Fibroblast of skin of scalp (primary cell): ENCODE results near the gene SLC9A1. TPM values are rescaled to one million over a fixed set of nuclear protein-coding genes. Genes with fewer than 3 reads are reported as not detected.
"Not testable (repeated sequence)": the region's sequence is repeated elsewhere in the genome, so short reads cannot be mapped to it uniquely, and the experiment has no call there.

ENCODE experiments used
- DNase-seq: peaks from one replicate; pipeline ENCODE4 v3.0.0-alpha.2; 2013
- polyA plus RNA-seq, 2 experiments: library from polyadenylated mRNA; unstranded; fragments of 120-200 nt; gene quantifications; one replicate each; pipeline ENCODE4 v1.2.1, GENCODE V29; 2013; ENCODE audit not compliant: insufficient read length in 2 of 2

SLC9A1 gene
- polyA plus RNA-seq (2013, experiment 1 of 2; ENCODE audit: insufficient read length): 28.1 TPM
- 27.7 TPM for polyA plus RNA-seq (2013, experiment 2 of 2; ENCODE audit: insufficient read length)

- peak; percentile 92 for DNase-seq
These were observed at the start of gene SLC9A1 for GRCh38 chr1:27154991-27155781. SLC9A1 (minus strand) TSS chr1:27155125; CDS start chr1:27154334, 791 bp downstream.

- peak; percentile 29 for DNase-seq
These were observed 49.0 kb upstream of the SLC9A1 start for GRCh38 chr1:27203946-27204345.

DNA sequence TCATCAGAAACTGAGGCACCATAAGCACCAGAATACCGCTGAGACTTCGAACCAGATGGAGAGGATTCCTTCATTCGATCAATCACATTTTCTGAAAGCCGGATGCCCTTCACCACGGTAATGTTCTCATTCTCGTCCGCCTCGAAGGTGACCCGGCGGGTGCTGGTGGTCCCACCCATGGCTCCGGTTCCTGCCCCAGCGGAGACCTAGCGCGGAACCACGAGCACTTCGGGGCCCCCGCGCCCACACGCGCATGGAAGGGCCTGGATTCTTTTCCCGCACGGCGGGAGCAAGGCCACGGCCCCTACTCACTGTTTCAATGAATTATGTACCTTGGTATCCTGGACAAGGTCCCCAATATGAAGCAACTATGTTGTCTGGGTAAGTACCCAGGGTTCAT is 46.4 kb upstream of the SLC9A1 start:
- DNase-seq: no peak

DNA sequence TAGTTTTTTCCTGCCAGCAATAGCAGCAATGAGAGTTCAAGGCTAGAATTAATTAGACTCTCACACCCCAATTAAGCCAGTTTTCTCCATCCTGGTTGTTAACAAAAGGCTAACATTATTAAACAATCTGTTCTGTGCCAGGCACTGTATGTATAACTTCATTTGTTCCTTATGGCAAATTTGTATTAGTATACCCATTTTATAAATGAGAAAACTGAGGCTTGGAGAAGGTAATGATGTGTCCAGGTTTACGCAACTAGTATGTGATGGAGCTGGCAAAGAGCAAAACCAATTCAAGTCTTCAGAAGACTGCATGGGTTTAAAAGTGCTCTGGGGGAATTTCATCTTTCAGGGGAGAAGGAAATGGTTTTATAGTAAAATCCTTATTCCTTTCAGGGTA is 38.3 kb upstream of the SLC9A1 start:
- no peak for DNase-seq

DNA sequence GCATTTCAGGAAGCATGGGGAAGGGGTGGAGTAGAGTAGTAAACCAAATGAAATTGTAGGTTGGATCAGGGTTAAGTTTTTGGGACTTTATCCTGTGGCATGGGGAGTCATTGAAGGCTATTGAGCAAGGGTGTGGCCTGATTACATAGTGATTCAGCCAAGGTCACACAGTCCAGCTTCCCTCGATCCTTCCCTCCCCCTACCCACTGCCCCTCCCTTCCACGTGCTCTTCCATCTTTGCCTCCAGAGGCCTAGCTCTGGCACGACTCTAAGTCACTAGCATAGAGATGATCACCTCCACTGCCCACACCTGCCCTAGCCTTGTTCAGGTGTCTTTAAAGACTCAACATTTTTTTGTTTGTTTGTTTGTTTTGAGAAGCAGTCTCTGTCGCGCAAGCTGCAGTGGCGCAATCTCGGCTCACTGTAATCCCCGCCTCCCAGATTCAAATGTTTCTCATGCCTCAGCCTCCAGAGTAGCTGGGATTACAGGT is 37.2 kb upstream of the SLC9A1 start:
- no peak for DNase-seq

DNA sequence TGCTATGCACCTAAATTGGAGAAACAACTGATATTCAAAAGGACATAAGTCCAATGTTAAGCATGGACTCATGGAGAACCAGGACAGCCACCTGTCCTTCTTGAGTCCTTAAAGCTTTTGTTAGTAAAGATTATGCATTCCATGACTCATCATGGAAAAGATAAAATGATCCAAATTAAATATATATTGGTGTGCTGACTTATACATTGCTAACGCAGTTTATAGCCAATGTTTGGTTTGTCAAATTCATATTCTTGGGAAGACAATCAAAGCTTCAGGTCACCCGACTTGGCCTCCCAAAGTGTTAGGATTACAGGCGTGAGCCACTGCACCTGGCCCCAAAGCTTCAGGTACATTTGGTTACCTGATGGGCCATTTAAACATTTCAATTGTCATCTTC is 29.7 kb upstream of the SLC9A1 start:
- DNase-seq: not testable (repeated sequence)

GRCh38 chr1:27179979-27180378 is 25.1 kb upstream of the SLC9A1 start:
- DNase-seq: no peak

- no peak for DNase-seq
These were observed 24.5 kb upstream of the SLC9A1 start for GRCh38 chr1:27179379-27179778.

GRCh38 chr1:27176954-27177353 is 22.0 kb upstream of the SLC9A1 start:
- no peak for DNase-seq

DNA sequence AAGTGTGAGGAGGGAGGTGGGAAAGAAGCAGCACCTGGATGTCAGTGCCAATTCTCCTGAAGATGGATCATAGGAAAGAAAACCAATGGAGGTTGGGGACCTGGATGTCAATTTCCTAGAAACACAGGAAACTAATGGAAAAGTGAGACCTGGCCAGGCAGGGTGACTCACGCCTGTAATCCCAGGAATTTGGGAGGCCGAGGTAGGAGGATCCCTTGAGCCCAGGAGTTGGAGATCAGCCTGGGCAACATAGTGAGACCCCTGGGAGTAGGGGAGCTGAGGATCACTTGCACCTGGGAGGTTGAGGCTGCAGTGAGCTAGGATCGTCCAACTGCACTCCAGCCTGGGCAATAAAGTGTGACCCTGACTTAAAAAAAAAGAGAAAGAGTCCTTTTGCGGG is 21.4 kb upstream of the SLC9A1 start:
- no peak for DNase-seq

DNA sequence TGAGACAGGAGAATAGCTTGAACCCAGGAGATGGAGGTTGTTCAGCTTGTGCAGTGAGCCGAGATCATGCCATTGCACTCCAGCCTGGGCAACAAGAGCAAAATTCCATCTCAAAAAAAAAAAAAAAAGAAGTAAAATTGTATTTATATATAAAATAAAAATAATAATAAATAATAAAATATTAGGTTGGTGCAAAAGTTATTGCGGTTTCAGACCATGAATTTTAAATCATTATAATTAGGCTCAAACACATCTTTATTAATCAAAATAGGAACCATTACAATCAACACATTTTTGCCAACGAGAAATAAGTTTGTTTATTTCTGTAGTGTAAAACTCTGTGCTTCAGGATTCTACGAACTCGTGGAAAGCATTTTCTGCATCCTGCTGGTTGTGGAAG is 18.1 kb upstream of the SLC9A1 start:
- not testable (repeated sequence) for DNase-seq

DNA sequence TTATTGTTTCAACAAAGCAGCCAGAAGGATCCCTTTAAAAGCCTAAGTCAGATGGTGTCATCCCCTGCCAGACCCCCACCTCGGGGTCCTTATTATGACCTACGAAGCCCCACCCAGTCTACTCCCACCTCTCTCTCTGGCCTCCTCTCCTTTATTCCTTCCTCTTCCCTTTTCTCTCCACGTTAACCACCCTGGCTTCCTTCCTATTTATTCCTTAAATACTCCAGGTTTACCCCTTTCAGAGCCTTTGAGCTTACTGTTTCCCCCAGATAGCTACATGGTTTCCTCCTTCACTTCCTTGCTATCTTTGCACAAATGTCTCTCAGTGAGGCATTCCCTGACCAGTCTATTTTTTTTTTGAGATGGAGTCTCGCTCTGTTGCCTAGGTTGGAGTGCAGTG is 12.0 kb upstream of the SLC9A1 start:
- no peak for DNase-seq

DNA sequence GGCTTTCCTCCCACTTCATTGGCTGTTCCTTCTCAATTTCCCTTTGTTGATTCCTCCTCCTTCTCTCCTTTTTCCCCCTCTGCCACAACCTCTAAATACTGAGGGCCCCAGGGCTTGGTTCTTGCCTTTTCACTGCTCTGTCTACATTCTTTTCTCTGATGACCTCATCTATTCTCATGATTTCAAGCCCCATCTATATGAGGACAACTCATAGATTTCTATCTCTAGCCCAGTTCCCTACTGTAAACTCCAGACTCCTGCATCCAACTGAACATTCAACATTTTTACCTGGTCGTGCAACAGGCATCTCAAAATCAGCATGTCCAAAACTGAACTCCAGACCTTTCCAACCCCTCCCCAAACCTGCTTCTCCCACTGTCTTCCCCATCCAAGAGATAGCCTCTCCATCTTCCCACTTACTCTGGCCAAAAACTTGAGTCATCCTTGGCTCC is 11.5 kb upstream of the SLC9A1 start:
- no peak for DNase-seq

- no peak for DNase-seq
These were observed 8.2 kb upstream of the SLC9A1 start for GRCh38 chr1:27163093-27163492.

GRCh38 chr1:27162090-27162489 is 7.2 kb upstream of the SLC9A1 start:
- no peak for DNase-seq

DNA sequence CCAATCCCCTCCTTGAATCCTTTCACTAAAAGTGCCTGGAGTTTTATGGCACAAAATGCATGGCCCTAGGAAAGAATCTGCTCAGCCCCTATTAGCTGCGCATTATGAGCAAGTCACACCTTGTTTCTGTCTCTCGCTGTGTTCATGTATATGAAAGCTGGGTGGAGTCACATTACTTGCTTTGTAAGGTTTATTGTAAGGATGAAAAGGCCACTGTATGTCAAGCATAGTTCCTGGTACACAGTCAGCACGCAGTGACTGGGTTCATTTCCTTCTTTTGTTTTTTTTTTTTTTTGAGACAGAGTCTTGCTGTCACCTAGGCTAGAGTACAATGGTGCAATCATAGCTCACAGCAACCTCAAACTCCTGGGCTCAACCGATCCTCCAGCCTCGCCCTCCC is 6.7 kb upstream of the SLC9A1 start:
- DNase-seq: no peak

DNA sequence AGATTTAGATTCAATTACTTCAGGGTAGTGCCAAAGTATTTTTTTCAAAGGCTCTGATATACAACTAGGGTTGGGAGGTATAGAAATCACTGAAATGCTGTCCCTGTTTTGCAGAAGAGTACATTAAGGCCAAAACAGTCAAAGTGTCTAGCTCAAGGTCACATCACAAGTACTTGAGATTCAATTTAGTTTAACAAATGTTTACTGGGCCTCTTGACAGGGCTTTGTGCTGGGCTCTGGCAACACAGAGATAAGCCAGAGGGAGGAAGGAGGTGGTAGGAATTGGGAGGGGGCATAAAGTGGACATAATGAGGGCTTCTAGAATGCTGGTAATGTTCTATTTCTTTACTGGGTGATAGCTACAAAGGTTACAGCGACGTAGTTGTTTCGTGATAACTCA is 2.3 kb upstream of the SLC9A1 start:
- DNase-seq: no peak

DNA sequence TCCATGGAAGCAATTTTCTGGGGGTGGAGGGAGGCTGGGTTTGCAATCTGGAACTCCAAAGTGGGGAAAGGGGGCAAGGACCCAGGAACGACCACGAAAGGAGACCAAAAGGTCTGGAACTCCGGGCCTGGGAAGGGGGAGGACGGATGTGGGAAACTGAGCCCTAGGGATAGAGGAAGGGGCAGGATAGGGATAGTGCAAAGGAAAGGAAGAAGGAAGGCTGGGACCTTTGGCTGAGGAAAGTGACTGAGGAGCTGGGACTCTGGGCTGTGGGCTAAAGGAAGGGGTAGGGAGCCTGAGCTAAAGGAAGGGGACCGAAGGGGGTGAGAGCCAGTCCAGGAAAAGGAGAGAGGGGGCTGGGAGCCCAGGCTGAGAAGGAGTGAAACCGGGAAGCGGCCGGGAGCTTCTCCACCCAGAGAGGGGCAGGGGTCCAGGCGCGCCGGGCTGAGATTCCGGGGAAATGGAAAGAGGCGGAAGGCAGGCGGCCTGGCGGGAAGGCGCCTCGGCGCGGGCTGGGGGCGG is 395 bp downstream of the SLC9A1 start:
- no peak for DNase-seq

- no peak for DNase-seq
These were observed 982 bp downstream of the SLC9A1 start for GRCh38 chr1:27153927-27154358.

DNA sequence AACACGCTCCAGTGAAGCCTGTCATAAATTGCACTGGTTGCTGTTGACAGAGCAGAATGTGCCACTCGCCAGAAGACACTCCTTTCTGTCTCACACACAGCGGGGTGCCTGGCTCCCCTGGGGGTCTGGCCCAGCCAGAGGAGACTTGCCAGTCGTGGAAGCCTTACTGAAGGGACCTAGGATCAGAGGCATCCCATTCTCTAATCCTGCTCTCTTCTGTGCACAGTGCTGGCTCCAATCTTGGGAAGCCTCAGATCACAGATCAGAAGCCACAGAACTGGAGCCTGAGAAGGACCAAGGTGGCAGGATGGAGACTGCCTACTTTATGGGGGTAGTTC is 1.4 kb downstream of the SLC9A1 start:
- DNase-seq: peak; percentile 66

- DNase-seq: no peak
These were observed 1.9 kb downstream of the SLC9A1 start for GRCh38 chr1:27152829-27153548.

DNA sequence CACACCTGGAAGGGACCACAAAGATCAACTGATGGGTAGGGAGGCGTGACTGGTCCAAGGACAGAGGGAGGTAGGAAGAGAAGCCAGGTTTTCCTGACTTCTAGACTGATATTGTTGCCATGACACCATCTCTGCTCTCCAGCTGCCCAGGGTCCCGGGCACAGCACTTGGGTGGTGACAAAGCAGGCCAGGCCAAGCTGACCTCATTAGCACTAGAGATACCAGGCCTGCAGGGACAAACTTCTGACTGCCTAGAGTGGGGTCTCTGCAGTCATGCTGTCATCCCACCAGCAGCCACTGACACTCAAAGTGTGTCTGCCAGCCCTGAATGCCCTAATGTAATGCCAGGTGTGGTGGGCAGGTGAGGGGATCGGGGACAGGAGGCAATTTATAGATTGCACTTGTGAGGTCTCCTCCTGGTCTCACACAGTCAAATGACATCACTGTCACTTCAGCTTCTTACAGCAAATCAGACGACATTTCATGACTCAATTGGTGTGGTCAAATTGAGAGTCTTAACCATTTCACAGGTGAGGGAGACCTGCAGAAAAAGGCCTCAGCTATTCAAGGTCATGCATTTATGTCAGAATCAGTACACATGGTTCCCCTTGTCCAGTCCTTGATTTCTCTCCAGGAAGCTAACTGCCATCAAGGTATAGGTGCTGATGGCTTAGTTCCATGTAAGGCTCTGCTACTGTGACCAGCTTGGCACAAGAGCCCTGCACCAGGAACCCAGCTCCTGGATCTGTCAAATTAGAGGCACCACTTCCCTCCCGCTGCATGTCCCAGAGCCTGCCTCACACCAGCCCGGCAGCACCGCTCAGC is 2.7 kb downstream of the SLC9A1 start:
- DNase-seq: no peak

GRCh38 chr1:27150641-27151040 is 4.3 kb downstream of the SLC9A1 start:
- DNase-seq: no peak
